ENCODE results near the gene KRTAP16-1. TPM values are rescaled to one million over a fixed set of nuclear protein-coding genes. Genes with fewer than 3 reads are reported as not detected.

The KRTAP16-1 gene
- total and polyA plus RNA-seq, 2 donors (not counting 1 experiment from before 2014, with no cell fraction given), result 0.16 TPM; not detected in 1

DNA sequence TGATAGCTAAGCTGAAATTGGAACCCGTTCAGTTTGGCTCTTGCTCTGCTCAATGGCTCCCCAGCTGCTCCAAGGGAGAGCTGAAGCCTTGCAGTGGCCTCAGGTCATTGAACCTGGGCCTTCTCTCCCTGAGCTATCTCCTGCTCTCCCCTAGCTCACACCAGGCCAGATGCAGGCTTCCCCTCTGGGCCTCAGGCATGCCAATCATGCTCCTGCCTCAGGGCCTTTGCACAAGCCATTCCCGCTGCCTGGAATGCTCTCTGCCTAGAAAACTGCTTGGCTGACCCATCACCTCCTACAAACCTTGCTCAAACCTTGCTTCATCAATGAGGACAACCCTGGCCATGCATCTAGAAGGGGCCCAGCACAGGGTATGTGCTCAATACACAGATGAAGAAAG lies 23.1 kb upstream of the KRTAP16-1 start:
- no peak overlapping the region for H2AFZ ChIP-seq (ENCODE audit: insufficient read depth, low read depth, low read length, poor library complexity, severe bottlenecking)
- no peak for ATAC-seq (ENCODE audit: low read depth)
- CTCF ChIA-PET, result interaction anchor here (1.6 kb wide), 1 partner anchor 10 kb away, joined by 6 read pairs; no protein-coding TSS in a partner anchor
- POLR2A ChIA-PET, result interaction anchor here (0.5 kb wide), 1 partner anchor 316 kb away, joined by 13 read pairs; no protein-coding TSS in a partner anchor
- H3K4me3 ChIP-seq (ENCODE audit: control extremely low read depth in 1 of 5, extremely low read depth in 1 of 5, insufficient read depth in 1 of 5, low read depth in 2 of 5, low read length in 4 of 5), result no peak overlapping the region
- peaks cover 0 to 3% of the 10 kb centered on the region in 2 donors for H3K4me1 ChIP-seq (ENCODE audit: control insufficient read depth in 2 of 2, insufficient read depth in 2 of 2, low read length in 2 of 2)
- H3K4me2 ChIP-seq (replicated peaks; ENCODE audit: low read depth, low read length, poor library complexity, severe bottlenecking), result no peak overlapping the region
- no peak for DNase-seq
- H3K79me2 ChIP-seq (ENCODE audit: control insufficient read depth, insufficient read depth, low read length), result no peaks in the 10 kb centered on the region
- no peaks in the 10 kb centered on the region for H3K36me3 ChIP-seq (replicated peaks in 1 of 2; ENCODE audit: control extremely low read depth in 1 of 2, control insufficient read depth in 1 of 2, extremely low read depth in 1 of 2, insufficient read depth in 2 of 2, low read length in 1 of 2)
- peaks cover 0 to 15% (median 1%) of the 10 kb centered on the region in 4 experiments for H3K27me3 ChIP-seq (replicated peaks in 1 of 4; ENCODE audit: control extremely low read depth in 1 of 4, control insufficient read depth in 3 of 4, insufficient read depth in 4 of 4, low read length in 3 of 4)
- no peaks in the 10 kb centered on the region for H3K9me3 ChIP-seq (ENCODE audit: control extremely low read depth in 1 of 3, control insufficient read depth in 2 of 3, insufficient read depth in 1 of 3, low read length in 2 of 3)
- TF ChIP-seq, protein P1, sequence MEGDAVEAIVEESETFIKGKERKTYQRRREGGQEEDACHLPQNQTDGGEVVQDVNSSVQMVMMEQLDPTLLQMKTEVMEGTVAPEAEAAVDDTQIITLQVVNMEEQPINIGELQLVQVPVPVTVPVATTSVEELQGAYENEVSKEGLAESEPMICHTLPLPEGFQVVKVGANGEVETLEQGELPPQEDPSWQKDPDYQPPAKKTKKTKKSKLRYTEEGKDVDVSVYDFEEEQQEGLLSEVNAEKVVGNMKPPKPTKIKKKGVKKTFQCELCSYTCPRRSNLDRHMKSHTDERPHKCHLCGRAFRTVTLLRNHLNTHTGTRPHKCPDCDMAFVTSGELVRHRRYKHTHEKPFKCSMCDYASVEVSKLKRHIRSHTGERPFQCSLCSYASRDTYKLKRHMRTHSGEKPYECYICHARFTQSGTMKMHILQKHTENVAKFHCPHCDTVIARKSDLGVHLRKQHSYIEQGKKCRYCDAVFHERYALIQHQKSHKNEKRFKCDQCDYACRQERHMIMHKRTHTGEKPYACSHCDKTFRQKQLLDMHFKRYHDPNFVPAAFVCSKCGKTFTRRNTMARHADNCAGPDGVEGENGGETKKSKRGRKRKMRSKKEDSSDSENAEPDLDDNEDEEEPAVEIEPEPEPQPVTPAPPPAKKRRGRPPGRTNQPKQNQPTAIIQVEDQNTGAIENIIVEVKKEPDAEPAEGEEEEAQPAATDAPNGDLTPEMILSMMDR (IDR thresholded peaks at IDR 0.05), result no peak
- no peak for TF ChIP-seq EZH2 (IDR thresholded peaks at IDR 0.05; ENCODE audit: borderline replicate concordance, insufficient read depth, low read depth, low read length, poor library complexity, severe bottlenecking)
- 80% methylated on average over 2 of the region's 2 CpGs for WGBS (ENCODE audit: insufficient coverage)
- Mint-ChIP-seq H3K27me3 (peaks cover 14% of the 10 kb centered on the region), H3K4me3 (no peak overlapping the region), H3K9me3 (ENCODE audit: insufficient read depth) (no peaks in the 10 kb centered on the region), H3K4me1 (peaks cover 6% of the 10 kb centered on the region), H3K27ac (no peak overlapping the region)
- no peak overlapping the region for H3K27ac ChIP-seq (ENCODE audit: low read length in 2 of 2)
- no peak overlapping the region for H3K9ac ChIP-seq (ENCODE audit: low read length)
- intact Hi-C loops (cut with micrococcal nuclease), result no loop called here
- H4K20me1 ChIP-seq (ENCODE audit: control insufficient read depth, insufficient read depth, low read length, poor library complexity, severe bottlenecking), result no peaks in the 10 kb centered on the region

DNA sequence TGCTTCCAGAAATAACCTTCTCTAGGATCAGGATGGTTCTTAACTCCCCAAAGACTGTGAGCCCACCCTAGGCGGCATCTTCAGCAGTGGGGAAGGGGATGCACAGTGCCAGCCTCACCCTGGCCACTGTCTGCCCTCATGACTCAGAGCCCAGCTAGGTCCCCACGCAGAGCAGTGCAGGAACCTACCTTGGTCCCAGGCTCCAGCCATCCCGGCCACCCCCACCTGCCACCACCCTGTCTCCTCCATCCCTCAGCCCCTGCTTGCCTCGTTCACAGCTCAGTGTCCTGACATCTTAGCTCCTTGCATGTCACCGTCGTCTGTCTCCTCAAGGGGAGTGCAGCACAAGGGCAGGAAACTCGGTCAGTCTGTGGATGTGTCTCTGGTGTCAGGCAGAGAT lies 22.5 kb upstream of the KRTAP16-1 start:
- Histone ChIP-seq H3K4me2 (replicated peaks; ENCODE audit: low read depth, low read length, poor library complexity, severe bottlenecking) (no peak overlapping the region), H3K9ac (ENCODE audit: low read length) (no peak overlapping the region), H3K9me3 (ENCODE audit: control extremely low read depth in 1 of 3, control insufficient read depth in 2 of 3, insufficient read depth in 1 of 3, low read length in 2 of 3) (no peaks in the 10 kb centered on the region), H3K79me2 (ENCODE audit: control insufficient read depth, insufficient read depth, low read length) (no peaks in the 10 kb centered on the region), H3K27me3 (replicated peaks in 1 of 4; ENCODE audit: control extremely low read depth in 1 of 4, control insufficient read depth in 3 of 4, insufficient read depth in 4 of 4, low read length in 3 of 4) (peaks cover 0 to 15% (median 1%) of the 10 kb centered on the region in 4 experiments), H2AFZ (ENCODE audit: insufficient read depth, low read depth, low read length, poor library complexity, severe bottlenecking) (no peak overlapping the region), H3K36me3 (replicated peaks in 1 of 2; ENCODE audit: control extremely low read depth in 1 of 2, control insufficient read depth in 1 of 2, extremely low read depth in 1 of 2, insufficient read depth in 2 of 2, low read length in 1 of 2) (no peaks in the 10 kb centered on the region), H3K27ac (ENCODE audit: low read length in 2 of 2) (no peak overlapping the region), H3K4me1 (ENCODE audit: control insufficient read depth in 2 of 2, insufficient read depth in 2 of 2, low read length in 2 of 2) (peaks cover 0 to 3% of the 10 kb centered on the region in 2 donors), H3K4me3 (ENCODE audit: control extremely low read depth in 1 of 5, extremely low read depth in 1 of 5, insufficient read depth in 1 of 5, low read depth in 2 of 5, low read length in 4 of 5) (no peak overlapping the region), H4K20me1 (ENCODE audit: control insufficient read depth, insufficient read depth, low read length, poor library complexity, severe bottlenecking) (no peaks in the 10 kb centered on the region)
- Mint-ChIP-seq H3K4me3 (no peak overlapping the region), H3K27ac (no peak overlapping the region), H3K9me3 (ENCODE audit: insufficient read depth) (no peaks in the 10 kb centered on the region), H3K27me3 (peaks cover 13% of the 10 kb centered on the region), H3K4me1 (peaks cover 6% of the 10 kb centered on the region)
- WGBS (ENCODE audit: insufficient coverage), result 92% methylated on average over 6 of the region's 7 CpGs
- DNase-seq (no peak), ATAC-seq (ENCODE audit: low read depth) (no peak)
- TF ChIP-seq, protein P1 (IDR thresholded peaks at IDR 0.05), result no peak
- TF ChIP-seq EZH2 (IDR thresholded peaks at IDR 0.05; ENCODE audit: borderline replicate concordance, insufficient read depth, low read depth, low read length, poor library complexity, severe bottlenecking), result no peak
- intact Hi-C loops (cut with micrococcal nuclease), result no loop called here
- CTCF ChIA-PET, result interaction anchor here (1.6 kb wide), 1 partner anchor 9 kb away, joined by 6 read pairs; no protein-coding TSS in a partner anchor
- POLR2A ChIA-PET, result no interaction called here

Measured in B cell (primary cell).